HG02943 (cell line): ENCODE measurements around the gene OGA.

Experiments used
- ATAC-seq: cut with Tn5 transposase; IDR thresholded peaks from one replicate; pipeline ENCODE4 v1.9.1; 2021; ENCODE audit warnings: mild to moderate bottlenecking, low read depth, moderate library complexity; ENCODE audit not compliant: unreplicated experiment

OGA gene

GRCh38 chr10:101818119-101818871 lies at the start of gene OGA:
Gene OGA (minus strand): TSS chr10:101818444. CDS start chr10:101818022, 422 bp downstream.
- ATAC-seq: peak; percentile 85

GRCh38 chr10:101867931-101868330 lies 49.7 kb upstream of the OGA start:
- no peak for ATAC-seq

- no peak for ATAC-seq
Measured at GRCh38 chr10:101859530-101859929, 41.3 kb upstream of the OGA start.

- peak; percentile 67 for ATAC-seq
Measured at GRCh38 chr10:101858723-101859500, 40.7 kb upstream of the OGA start.

- ATAC-seq: no peak
Measured at GRCh38 chr10:101857802-101858476, 39.7 kb upstream of the OGA start.

GRCh38 chr10:101856626-101857025 lies 38.4 kb upstream of the OGA start:
- no peak for ATAC-seq

GRCh38 chr10:101851411-101852116 lies 33.3 kb upstream of the OGA start:
- no peak for ATAC-seq

GRCh38 chr10:101850749-101851148 lies 32.5 kb upstream of the OGA start:
- ATAC-seq: no peak

GRCh38 chr10:101848894-101849351 lies 30.7 kb upstream of the OGA start:
- ATAC-seq: no peak

GRCh38 chr10:101848408-101848807 lies 30.2 kb upstream of the OGA start:
- ATAC-seq: no peak

GRCh38 chr10:101845893-101846292 lies 27.6 kb upstream of the OGA start:
- ATAC-seq: no peak

GRCh38 chr10:101843032-101844021 lies 25.1 kb upstream of the OGA start, which contains the start of gene KCNIP2:
Gene KCNIP2 (minus strand): TSS chr10:101843800. CDS start chr10:101843568, 232 bp downstream.
- ATAC-seq: no peak

- no peak for ATAC-seq
Measured at GRCh38 chr10:101841826-101842225, 23.6 kb upstream of the OGA start.

- ATAC-seq: peak; percentile 60
Measured at GRCh38 chr10:101840741-101841453, 22.7 kb upstream of the OGA start.

- no peak for ATAC-seq
Measured at GRCh38 chr10:101840102-101840684, 21.9 kb upstream of the OGA start.

GRCh38 chr10:101839416-101840063 lies 21.3 kb upstream of the OGA start:
- no peak for ATAC-seq

GRCh38 chr10:101839002-101839401 lies 20.8 kb upstream of the OGA start:
- ATAC-seq: no peak
